HG03064 (cell line): ENCODE measurements around the gene LRCH1.

Source experiments
- ATAC-seq: cut with Tn5 transposase; IDR thresholded peaks from one replicate; pipeline ENCODE4 v1.9.1; 2021; ENCODE audit warnings: low read depth; ENCODE audit not compliant: unreplicated experiment

The LRCH1 gene

DNA sequence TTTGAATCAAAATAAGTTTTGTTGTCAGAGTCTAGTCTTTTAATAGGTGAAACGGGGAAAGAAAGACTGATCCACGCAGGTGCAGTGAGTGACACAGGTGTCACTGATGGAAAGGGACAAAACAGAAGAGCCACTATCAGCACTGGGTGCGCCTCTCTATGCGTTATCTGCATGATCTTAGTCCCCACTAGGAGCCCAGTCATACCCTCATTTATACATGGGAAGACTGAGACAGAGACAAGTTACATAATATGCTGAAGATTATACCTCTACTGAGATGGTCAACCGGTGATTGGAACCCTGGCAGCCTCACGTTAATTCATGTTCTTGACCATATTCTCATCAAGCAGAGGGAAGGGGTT is 3.4 kb downstream of the LRCH1 start:
- no peak for ATAC-seq

DNA sequence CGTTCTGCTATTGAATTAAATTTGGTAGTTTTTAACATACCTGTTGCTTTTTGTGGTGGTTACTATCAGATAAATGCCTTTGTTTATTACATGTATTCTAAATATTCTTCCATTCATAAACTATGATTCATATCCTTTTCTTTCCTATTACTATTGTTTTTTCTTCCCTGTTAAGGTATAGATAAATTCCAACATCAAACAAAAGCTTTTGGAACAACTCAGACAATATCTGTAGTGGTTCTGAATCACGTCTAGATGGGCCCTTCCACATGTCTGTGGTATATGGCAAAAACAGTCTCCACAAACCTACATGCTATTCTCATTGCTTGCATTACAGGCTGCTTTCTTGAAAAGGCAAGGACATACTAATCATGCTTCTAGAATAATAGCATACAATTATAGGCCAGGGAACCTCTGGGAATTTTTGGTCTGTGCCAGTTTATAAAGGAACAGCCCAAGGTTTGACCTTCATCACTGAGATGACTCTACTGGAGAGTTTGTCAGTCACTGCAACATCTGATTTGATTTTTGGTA is 6.4 kb downstream of the LRCH1 start:
- ATAC-seq: no peak

DNA sequence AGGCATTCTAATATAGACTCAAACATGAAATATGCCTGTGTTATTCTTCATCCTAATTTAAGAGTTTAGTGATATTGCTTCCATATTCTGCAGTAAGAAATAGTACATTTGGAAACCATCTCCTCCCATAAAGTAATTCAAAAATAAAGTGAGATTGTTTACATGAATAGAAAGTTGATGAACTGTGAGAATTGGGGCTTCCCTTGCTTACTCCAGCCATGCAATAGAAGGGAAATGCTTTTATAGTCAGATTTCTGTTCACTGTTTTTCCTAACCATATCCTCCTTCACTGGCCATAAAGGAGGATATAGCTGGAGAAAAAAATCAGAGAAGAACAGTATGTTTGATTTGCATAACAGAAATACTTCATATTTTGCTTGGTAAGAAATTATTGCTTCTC is 7.8 kb downstream of the LRCH1 start:
- no peak for ATAC-seq

DNA sequence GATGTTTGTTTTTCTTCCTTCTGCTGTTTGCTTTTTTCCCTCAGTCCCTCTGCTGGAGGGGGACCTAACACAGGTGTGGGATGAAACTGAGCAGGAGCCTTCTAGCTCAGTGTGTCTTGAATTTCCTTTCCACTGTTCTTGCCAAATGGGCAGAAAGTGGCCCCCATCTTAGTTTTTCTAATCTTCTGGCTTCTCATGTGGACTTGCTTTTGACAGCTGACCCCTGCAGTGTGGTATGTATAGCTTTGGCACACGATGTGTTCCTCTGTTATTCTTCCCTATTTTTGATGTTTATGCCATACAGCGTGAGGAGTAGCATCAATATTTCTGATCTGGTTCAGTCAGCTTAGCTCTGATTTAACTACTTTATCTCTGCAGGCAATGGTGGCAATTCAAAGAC is 8.3 kb downstream of the LRCH1 start:
- no peak for ATAC-seq

DNA sequence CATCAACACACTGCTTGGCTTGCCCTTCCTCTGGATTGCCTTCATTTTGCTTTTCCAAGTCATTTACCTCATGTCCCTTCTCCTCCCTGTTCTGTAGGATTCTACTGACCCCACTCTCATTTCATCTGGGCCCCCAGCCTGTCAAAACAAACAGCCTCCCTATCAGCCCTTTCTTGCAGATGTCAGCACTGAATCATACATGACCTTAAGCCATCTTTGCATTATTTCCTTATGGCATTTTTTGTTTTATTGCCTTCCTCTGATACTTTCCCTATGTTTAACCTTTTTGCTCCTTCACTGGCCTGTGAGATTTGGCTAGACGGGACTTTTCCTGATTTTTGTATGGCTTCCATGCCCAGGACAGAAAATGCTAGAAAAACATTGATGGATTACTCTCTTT is 8.7 kb downstream of the LRCH1 start:
- ATAC-seq: no peak

DNA sequence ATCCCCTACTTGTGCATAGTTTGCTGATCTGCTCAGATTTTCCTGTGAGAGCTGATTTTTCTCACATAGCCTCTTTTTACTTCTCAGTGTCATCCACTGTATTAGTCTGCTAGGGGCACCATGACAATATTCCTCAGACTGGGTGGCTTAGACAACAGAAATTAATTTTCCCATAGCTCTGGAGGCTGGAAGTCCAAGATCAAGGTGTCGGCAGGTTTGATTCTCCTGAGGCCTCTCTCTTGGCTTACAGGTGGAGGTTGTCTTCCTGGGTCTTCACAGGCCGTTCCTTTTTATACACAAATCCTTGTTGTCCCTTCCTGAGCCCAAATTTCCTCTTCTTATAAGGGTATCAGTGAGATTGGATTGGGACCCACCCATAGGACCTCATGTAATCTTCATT is 9.2 kb downstream of the LRCH1 start:
- no peak for ATAC-seq

DNA sequence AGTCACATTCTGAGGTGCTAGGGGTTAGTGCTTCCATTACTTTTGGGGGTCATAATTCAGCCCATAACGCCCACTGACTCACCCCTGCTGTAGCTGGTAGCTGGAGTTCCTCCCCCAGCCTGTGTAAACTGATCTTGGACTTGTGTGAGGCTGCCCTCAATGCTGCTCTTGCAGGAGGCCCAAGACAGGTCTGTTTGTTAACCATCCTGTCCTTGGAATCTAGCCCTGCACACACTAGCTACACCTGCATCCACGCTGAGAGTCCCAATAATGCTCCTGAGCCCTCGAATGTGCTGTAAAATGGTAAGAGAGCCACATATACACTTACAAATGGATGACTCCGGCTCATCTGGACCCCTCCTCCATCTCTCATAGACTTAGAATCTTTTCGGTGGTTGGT is 9.6 kb downstream of the LRCH1 start:
- no peak for ATAC-seq

DNA sequence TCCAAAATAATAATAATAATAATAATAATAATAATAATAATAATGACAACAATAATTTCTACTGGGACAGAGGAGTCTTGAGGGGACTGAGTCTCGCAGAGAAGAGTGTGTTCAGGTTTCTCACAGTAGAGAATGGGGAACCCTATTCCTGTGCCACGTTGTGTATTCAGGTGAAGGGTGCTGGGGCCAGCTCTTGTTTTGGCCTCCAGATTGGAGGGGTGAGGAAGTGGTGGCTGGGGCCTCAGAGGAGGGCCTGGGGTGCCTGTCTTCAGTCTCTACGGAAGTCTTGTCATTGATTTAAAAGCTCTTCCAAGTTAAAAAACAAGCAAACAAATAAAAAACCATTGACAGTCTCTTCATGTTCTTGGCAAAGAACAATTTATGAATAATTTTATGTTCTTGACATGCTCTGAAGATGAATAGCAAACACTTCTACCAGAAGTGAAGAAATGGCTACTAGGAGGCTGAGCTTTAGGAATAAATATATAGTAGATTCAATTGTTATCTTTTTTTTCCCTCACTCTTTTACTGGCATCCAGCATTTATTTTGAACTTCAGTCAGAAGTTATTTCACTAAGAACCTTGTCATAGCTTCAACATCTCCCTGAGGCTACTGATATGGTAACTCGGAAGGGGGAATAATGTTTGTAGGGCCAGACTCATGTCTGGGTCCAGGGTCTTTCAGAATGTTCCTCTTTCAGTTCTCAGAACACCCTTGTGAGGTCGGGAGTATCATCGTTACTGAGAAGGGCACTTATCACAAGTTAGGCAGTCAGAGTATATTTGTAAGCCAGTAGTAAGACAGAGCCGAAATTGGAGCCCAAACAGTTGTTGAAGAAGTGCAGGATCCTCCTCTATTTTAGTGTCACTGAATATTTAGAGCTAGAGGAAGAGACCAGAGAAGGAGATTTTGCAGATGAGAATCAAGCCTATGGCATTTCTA is 13.1 kb downstream of the LRCH1 start:
- ATAC-seq: no peak

DNA sequence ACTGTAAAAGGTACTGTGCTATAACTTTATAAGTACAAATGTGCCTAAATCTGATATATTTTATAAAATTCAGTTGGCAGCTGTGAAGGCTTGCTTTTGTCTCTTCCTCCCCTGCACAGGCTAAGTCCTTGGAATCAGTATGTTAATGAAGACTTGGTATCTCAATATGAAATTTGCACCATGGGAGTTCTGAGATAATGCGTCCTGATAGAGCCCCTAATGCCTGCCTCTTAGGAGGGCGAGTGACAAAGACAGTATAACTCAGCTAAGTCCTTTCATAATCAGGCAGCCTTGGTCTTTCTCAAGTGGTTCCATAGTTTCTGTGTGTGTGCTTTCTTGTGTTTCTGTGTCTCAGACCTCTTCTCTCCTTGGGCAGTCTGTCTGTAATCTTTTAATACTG is 14.7 kb downstream of the LRCH1 start:
- ATAC-seq: no peak

DNA sequence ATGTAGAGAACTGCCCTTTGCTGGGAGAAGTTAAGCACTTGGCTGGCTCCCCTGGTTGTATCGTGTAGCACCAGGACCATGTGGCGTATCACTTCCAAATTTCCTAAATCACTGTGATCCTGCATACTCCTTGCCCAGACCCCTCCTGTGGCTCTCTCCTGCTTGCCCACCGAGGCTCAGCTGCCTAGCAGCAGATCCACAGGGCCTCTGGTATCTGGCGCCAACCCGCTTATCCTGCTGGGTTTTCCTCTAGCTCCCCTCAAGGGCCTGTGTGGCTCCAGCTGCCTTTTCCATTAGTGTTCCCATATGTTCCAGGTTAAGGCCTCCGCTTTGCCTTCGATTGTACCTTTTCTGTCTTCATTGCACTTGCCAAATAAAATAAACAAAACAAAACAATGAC is 16.5 kb downstream of the LRCH1 start:
- ATAC-seq: no peak

DNA sequence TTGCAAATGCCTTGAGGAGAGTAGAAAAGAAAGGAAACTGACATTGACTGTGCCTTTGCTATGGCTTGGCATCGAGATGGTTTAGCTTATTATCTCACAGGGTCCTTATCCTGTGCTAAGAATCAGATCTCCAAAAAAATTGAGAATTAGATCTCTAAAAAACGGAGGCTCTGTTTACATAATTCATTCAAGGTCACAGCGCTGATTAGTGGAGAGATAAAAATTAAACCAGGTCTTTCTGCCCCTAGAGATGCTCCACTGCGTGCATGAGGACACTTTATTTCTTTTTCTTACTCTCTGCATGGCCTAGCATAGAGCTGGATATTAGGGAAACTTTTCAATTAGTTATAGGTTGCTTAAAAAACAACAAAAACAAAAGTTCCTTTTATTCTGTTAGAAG is 17.3 kb downstream of the LRCH1 start:
- no peak for ATAC-seq

DNA sequence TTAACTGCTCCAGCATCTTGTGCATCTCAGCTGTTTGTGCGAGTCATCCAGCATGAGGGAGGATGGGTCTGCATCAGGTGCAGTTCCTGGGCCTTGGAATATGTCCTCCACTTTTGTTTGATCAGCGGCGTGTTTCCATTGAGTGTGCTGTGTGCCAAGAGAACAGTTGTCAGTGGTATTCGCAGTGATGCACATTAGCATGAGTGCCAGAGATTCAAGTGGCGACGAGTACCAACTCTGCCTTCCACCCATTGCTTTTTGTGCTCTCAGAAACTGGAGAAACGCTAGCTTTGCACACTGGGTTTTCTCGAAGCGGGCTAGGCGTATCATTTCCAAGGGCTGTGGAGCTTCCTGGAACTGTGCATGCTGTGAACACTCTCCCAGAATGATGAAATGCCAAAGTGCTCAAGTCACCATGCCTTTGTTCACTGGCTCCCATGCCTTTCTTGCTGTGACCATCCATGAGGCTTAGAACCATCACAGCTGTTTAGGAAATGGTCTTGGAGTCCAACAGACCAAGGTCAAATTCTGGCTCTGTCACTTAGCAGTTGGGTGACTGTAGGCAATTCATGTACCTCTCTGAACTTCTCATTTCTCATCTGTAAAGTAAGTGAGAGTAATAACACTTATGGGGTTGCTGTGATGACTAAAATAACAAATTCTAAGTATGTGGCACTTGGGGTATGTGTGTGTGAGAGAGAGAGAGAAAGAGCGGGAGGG is 18.4 kb downstream of the LRCH1 start:
- peak; percentile 47 for ATAC-seq

DNA sequence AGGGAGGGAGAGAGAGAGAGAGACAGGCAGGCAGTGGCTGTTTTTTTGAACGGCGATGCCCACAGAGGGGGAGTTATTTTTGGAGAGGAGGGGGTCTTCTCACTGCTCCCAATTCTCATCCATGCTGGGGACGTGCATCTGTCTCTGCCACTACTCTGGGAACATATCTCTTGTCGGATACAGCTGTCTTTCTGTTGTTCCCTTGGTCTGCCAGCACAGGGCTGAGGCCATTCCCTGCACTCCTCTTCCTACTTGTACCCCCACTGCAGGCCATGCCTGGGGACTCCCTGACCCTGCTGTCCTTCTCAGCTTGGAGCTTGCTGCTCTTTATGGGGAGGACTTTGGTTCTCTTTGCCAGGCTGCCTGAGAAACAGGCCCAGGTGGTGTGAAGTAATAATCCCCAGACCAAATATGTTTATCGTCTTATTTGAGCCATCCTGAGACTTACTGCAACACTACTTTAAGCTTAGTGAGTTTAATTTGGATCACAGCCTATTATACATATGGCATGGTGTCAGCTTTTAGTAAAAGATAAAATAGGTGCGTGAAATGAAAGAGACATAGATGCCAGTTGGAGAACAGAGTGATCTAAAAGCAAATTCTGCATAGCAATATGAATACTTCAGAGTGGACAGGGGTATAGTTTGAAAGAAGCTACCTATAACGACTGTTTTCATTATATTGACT is 19.1 kb downstream of the LRCH1 start:
- no peak for ATAC-seq

DNA sequence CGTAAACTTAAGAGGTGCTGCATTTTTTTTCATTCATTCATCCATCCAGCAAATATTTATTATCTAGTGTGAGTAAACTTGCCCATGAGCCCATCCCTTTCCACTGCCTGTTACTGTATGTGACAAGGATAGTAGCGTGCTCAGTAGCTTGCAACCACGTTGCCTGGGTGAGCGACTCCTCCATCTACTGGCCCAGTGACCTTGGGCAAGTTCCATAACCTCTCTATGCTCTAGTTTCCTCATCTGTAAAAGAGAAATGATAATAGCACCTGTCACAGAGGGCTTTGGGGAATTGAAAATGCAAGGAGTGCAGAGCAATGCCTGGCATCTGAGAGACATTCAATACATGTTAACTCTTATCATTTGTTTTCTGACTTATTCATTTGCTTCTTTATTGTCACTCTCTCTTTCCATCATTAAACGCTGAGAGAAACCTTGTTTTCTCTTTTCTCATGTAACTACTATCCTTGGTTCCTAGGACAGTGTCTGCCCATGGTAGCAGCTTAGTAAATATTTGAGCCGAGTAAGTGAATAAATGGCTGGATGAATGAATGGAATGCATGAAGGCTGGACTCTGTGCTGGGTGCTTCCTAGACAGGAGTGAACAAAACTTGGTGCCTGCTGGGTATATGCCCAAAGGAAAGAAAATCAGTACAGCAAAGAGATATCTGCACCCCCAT is 19.9 kb downstream of the LRCH1 start:
- ATAC-seq: peak; percentile 45

DNA sequence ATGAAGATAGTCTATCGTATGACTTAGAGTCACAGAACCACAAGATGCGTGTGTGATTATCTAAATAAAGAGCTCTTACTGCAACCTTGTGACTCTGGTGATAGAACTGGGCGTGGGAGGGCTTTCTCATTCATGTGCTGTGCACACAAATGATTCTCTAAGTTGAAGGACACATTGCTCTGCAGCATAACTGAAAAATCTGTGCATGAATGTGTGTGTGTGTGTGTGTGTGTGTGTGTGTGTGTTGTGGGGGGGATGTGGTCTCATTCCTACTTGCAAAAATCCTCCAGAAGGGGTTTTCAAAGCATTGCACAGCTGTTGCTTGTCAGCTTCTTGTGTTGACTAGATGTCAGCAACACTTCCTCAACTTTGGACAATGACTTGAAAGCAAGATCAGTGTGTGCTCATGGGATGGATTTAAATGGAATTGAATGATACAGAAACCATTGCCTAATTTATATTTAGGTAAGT is 22.4 kb downstream of the LRCH1 start:
- no peak for ATAC-seq

DNA sequence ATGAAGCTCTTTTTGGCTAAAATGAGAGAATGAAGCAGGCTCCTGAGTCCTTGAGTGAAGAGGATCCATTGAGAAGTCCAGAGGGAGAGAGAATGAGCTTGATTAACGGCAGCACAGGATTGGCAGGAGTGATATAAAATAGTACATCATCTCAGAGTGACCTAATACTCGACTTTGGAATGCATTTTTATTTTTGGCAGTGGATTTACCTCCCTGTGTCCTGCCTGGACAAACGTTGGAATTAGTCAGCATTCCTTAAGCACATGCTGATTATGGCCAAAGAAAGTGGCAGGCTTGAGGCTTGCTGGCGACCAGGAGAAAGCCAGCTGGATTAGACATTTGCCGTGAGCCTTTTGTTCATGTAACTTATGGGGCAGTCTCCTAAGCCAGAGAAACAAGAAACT is 22.9 kb downstream of the LRCH1 start:
- no peak for ATAC-seq

DNA sequence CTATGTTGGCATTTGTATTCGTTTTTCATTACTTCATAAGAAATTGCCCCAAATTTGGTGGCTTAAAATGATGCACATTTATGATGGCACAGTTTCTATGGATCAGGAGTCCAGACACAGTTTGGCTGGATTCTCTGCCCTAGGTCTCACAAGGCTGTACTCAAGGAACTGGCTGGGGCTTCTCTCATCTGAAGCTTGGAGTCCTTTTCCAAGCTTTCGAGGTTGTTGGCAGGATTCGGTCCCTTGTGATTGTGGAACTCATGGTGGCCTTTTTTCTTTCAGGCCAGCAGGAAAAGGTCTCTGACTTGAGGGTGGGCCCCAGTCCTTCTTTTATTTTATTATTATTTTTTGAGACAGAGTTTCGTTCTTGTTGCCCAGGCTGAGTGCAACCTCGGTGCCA is 23.8 kb downstream of the LRCH1 start:
- no peak for ATAC-seq

DNA sequence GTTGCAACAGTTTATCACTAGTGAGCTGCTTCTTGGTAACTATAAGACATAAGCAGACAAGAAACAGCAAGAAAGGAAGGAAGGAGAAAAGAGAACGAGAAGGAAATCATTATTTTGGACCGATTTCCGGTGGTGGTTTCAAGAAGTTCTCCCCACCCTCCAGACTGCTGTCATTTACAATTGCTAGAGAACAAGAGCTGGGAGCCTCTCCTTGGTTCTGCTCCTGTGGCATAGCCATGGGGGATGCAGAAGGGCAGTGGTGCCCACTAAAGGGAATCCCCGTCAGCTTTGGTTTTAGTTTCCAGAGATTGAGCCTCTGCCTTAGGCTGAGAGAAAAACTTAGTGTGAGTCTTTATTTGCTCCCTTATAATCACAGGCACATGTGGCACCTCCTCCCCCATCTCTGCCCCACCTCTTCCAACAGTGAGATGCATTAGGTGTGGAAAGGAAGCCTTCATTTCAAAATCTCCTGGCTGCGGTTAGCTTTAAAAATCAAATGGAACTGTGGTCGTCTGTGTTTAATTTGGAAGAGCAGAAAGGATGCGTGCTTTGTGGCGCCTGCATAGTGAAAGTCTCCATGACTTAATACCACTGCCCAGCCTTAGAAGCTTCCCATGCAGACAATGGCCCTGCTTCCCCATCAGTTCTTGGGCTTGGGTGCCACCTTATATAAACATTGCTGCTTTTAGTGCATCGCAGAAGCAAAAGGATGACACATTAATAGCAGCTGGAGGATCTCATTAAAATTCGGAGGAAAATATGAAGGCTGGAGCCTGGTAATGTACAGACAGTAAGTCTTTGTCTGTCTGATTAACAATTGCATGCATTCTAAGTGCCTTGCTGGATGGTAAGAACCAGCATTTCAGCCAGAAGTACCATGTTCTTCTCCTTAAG is 25.0 kb downstream of the LRCH1 start:
- peak; percentile 26 for ATAC-seq

DNA sequence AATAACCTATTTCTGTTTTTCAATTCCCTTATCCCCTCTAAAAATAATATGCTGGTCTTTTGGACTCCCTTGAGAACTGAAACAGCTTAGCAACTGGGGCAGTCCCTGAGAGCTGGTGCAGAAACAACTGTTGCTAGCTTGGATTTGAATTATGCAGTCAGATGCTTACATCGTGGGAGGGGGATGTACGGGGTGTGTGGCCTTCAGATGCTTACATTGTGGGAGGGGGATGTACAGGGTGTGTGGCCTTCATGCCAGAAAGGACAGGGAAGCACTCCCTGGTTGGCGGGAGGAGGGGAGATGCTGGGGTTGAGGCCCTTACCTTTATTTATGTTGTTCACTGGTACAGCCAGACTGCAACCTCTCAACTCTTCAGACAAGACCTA is 25.6 kb downstream of the LRCH1 start:
- ATAC-seq: peak; percentile 45
